A673 (cell line): ENCODE results near the gene THAP6. TPM values are rescaled to one million over a fixed set of nuclear protein-coding genes. Genes with fewer than 3 reads are reported as not detected.
A peak's percentile ranks its signal among the peaks of the same experiment; 100 is the strongest.

ENCODE experiments used
- BruUV-seq: library from RNA; stranded (reverse); fragments of 400-500 nt; replicated peaks from 2 replicates; lab custom pipeline; 2021; lab: Mats Ljungman, UMichigan
- CTCF ChIA-PET: fragments of 300-600 bp; sonication (Branson Sonifier 250); formaldehyde crosslinking; loops from one replicate; lab custom pipeline; 2022; ENCODE audit warnings: antibody characterized with exemption; lab: Charles Lee
- POLR2A ChIA-PET: fragments of 300-600 bp; sonication (Branson Sonifier 250); formaldehyde crosslinking; loops from one replicate; lab custom pipeline; 2022; ENCODE audit warnings: antibody characterized with exemption; ENCODE audit not compliant: low non-redundant PET; lab: Charles Lee
- DNase-seq: peaks from one replicate; pipeline ENCODE4 v3.0.0-alpha.2; 2015; ENCODE audit warnings: low spot score
- H3K27ac ChIP-seq: fragments of 200-600 bp; sonication (generic); 2 replicates; pipeline ENCODE4 v1.5.1; 2016; ENCODE audit warnings: mixed run types, low read depth, mild to moderate bottlenecking, mixed read lengths, antibody characterized with exemption, low read length; ENCODE audit not compliant: poor library complexity, severe bottlenecking
- H3K27me3 ChIP-seq: fragments of 200-600 bp; sonication (generic); replicated peaks from 2 replicates; pipeline ENCODE4 v1.6.1; 2017; ENCODE audit warnings: mixed run types, low read depth, mild to moderate bottlenecking, mixed read lengths, antibody characterized with exemption, low read length; ENCODE audit not compliant: insufficient read depth, poor library complexity
- H3K36me3 ChIP-seq: fragments of 200-600 bp; sonication (generic); 2 replicates; pipeline ENCODE4 v1.6.1; 2016; ENCODE audit warnings: mixed run types, mild to moderate bottlenecking, mixed read lengths, antibody characterized with exemption, low read length; ENCODE audit not compliant: insufficient read depth, poor library complexity, severe bottlenecking
- H3K4me1 ChIP-seq: fragments of 200-600 bp; sonication (generic); 2 replicates; pipeline ENCODE4 v1.6.1; 2017; ENCODE audit warnings: mixed run types, mild to moderate bottlenecking, mixed read lengths, antibody characterized with exemption, low read length; ENCODE audit not compliant: insufficient read depth, poor library complexity, severe bottlenecking
- H3K4me3 ChIP-seq: fragments of 200-600 bp; sonication (generic); 2 replicates; pipeline ENCODE4 v1.5.1; 2016; ENCODE audit warnings: low read depth, mixed run types, mild to moderate bottlenecking, mixed read lengths, low read length; ENCODE audit not compliant: poor library complexity, severe bottlenecking
- H3K9me3 ChIP-seq: fragments of 200-600 bp; sonication (generic); 2 replicates; pipeline ENCODE4 v1.6.1; 2016; ENCODE audit warnings: mixed run types, low read depth, mild to moderate bottlenecking, mixed read lengths, antibody characterized with exemption, low read length; ENCODE audit not compliant: poor library complexity, severe bottlenecking
- EZH2 ChIP-seq: fragments of 200-600 bp; sonication (generic); IDR thresholded peaks from 2 replicates; pipeline ENCODE4 v1.6.1; 2017; ENCODE audit warnings: borderline replicate concordance, low read depth, mild to moderate bottlenecking, mixed read lengths, antibody characterized with exemption, low read length; ENCODE audit not compliant: poor library complexity, severe bottlenecking
- intact Hi-C: fragments of 100-400 bp; cut with micrococcal nuclease; formaldehyde crosslinking; loops from one replicate; pipeline ENCODE4 v1.10.0; 2022; ENCODE audit not compliant: unreplicated experiment
- total RNA-seq: library from RNA; stranded (reverse); gene quantifications from 2 replicates; pipeline ENCODE4 v1.2.3, GENCODE V29; 2021
- TF ChIP-seq, protein P1 (sequence below): fragments of 300-800, 200-600 bp; sonication (generic); conservative IDR thresholded peaks from 2 replicates; pipeline ENCODE4 v1.5.1; 2017; ENCODE audit warnings: low read depth, mild to moderate bottlenecking, antibody characterized with exemption, low read length, moderate library complexity, mixed read lengths

Gene THAP6
- total RNA-seq, 1 experiment from 2014 or later: 13.7 TPM

DNA sequence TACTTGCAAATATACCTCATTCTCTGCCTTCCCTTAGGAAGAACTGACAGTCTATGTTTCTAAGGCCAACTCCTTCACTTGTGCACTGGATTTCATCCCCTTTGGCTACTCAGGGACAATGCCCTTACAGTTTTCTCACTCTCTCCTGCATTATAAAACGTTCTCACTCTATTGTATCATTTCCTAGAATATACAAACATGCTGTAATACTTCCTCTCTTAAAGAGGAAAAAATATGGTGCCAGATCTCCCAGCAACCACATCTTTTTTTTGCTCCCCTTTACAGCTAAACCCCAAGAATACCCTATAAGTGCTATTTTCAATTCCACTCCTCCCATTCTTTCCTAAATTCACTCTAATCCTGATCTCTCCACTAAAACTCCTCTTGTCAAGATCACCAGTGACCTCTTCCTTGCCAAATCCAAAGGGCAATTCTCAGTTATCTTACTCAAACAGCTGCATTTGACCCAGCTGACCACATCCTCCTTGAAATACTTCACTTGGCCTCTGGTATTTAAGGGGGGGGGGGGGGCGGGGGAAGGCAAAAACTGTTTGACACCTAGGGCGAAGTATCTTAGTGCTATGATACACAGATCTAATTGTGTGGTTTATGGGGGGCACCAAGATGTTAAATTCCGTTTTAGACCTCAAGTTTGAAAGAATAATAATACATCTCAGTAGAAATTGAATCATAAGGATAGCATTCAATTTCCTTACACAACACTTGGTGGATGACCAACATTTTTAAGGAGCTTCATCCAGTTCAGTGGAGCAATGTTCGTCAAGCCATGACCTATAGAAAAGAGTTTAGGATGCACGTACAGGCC is 1.7 kb upstream of the THAP6 start:
- no peak overlapping the region for H3K27ac ChIP-seq
- peaks cover 3% of the 10 kb centered on the region for H3K36me3 ChIP-seq
- ChIA-PET POLR2A (no interaction called here), CTCF (no interaction called here)
- intact Hi-C loops: no loop called here
- no peak for TF ChIP-seq EZH2
- TF ChIP-seq, protein P1, sequence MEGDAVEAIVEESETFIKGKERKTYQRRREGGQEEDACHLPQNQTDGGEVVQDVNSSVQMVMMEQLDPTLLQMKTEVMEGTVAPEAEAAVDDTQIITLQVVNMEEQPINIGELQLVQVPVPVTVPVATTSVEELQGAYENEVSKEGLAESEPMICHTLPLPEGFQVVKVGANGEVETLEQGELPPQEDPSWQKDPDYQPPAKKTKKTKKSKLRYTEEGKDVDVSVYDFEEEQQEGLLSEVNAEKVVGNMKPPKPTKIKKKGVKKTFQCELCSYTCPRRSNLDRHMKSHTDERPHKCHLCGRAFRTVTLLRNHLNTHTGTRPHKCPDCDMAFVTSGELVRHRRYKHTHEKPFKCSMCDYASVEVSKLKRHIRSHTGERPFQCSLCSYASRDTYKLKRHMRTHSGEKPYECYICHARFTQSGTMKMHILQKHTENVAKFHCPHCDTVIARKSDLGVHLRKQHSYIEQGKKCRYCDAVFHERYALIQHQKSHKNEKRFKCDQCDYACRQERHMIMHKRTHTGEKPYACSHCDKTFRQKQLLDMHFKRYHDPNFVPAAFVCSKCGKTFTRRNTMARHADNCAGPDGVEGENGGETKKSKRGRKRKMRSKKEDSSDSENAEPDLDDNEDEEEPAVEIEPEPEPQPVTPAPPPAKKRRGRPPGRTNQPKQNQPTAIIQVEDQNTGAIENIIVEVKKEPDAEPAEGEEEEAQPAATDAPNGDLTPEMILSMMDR: no peak
- no peaks in the 10 kb centered on the region for H3K9me3 ChIP-seq
- peaks cover 10% of the 10 kb centered on the region for H3K4me1 ChIP-seq
- no peaks in the 10 kb centered on the region for H3K27me3 ChIP-seq
- DNase-seq: no peak
- H3K4me3 ChIP-seq: peak overlapping the region; percentile 68
- no TSS peak for BruUV-seq

DNA sequence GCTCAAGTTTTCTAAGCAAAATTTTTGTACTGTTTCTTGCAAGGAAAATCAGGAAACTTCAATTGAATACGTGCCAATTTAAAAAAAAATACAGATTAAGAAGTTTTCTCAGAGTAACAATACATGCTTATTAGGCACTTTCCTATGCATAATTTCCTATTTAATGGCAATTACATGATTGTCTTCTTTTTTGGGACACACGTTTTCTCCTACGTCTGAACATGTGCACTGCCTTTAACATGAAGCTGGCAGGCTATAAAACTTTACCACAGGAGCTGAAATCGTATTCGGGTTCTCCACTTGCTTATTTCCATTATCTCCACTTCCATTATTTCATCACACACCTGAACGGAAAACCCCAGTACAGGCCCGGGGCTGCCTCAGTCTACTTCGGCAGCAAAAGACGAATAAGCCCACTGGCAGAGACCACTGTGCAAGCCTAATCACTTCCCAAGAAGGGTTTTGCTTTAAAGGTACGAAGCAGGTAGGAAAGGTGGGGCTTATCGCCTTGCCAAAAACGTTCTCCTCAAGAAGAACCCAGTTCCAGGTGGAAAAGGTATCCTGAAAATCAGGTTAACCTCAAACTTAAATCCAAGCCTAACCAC is 645 bp upstream of the THAP6 start:
- DNase-seq: no peak
- CTCF ChIA-PET: no interaction called here
- Histone ChIP-seq H3K4me1 (peaks cover 10% of the 10 kb centered on the region), H3K4me3 (peak overlapping the region; percentile 68), H3K9me3 (no peaks in the 10 kb centered on the region), H3K27me3 (no peaks in the 10 kb centered on the region), H3K27ac (peak overlapping the region; percentile 87), H3K36me3 (peaks cover 3% of the 10 kb centered on the region)
- POLR2A ChIA-PET: interaction anchor here (0.6 kb wide), 1 partner anchor 158 kb away, joined by 3 read pairs; no protein-coding TSS in a partner anchor
- BruUV-seq: TSS peak; percentile 52
- intact Hi-C loops: no loop called here
- TF ChIP-seq EZH2: no peak
- TF ChIP-seq, protein P1: no peak

DNA sequence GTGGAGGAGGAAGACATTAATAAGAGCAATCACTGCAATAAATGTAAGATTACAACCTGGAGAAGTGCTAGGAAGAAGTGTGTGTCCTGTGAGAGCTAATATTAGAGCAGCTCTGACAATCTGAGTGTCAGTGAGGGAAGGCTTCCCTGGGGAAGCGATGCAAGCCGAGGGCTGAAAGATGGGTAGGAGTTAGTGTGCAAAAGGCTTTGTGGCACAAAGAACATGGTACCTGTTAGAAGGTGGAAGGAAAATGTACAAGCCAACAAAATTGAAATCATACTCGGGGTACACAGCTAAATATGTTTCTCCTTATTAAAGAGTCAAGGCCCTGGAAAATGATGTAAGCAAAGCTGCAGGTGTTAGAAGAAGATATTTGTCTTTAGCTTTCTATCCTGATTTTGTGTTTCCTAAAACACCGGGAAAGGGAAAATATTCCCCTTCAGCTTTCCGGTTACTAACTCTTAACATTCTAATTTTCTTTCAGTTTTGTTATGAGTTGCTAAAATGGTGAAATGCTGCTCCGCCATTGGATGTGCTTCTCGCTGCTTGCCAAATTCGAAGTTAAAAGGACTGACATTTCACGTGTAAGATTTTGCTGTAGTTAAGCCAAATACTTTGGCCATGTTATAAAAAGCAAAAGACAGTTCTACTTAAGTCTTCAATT is 808 bp downstream of the THAP6 start:
- Histone ChIP-seq H3K9me3 (no peaks in the 10 kb centered on the region), H3K36me3 (peaks cover 3% of the 10 kb centered on the region), H3K4me1 (peaks cover 10% of the 10 kb centered on the region), H3K4me3 (peak overlapping the region; percentile 68), H3K27ac (peak overlapping the region; percentile 87), H3K27me3 (no peaks in the 10 kb centered on the region)
- CTCF ChIA-PET: no interaction called here
- intact Hi-C loops: no loop called here
- TF ChIP-seq EZH2: no peak
- BruUV-seq: no TSS peak
- no peak for DNase-seq
- POLR2A ChIA-PET: interaction anchor here (0.6 kb wide), 1 partner anchor 393 kb away, joined by 3 read pairs; no protein-coding TSS in a partner anchor
